IMR-90 (cell line): ENCODE data around the gene CDK6. TPM values are rescaled to one million over a fixed set of nuclear protein-coding genes. Genes with fewer than 3 reads are reported as not detected.

Experiments
- ATAC-seq: fragments of 200-7000 bp; cut with Tn5 transposase; 2 replicates; pipeline ENCODE4 v1.9.1; 2020; ENCODE audit warnings: low read depth, mild to moderate bottlenecking, moderate library complexity
- BruUV-seq: library from RNA; stranded (reverse); fragments of 400-500 nt; replicated peaks from 2 replicates; lab custom pipeline; 2021; lab: Mats Ljungman, UMichigan
- CTCF ChIA-PET: fragments of 300-600 bp; formaldehyde crosslinking; extraction: SDS; loops from one replicate; lab custom pipeline; 2021; ENCODE audit warnings: antibody characterized with exemption; lab: Yijun Ruan, JAX
- POLR2A ChIA-PET: fragments of 300-600 bp; sonication (Branson Sonifier 250); formaldehyde crosslinking; loops from one replicate; lab custom pipeline; 2022; ENCODE audit warnings: antibody characterized with exemption; ENCODE audit not compliant: unreplicated experiment; lab: Charles Lee
- DNase-seq: peaks from one replicate; pipeline ENCODE4 v3.0.0; 2013
- H2AFZ ChIP-seq: replicated peaks from 2 replicates; pipeline ENCODE3; 2013; ENCODE audit warnings: low read length, mild to moderate bottlenecking; ENCODE audit not compliant: poor library complexity
- H2AK5ac ChIP-seq: 2 replicates; pipeline ENCODE4 v1.6.1; 2013; ENCODE audit warnings: low read depth, low read length, inconsistent platforms
- H2AK9ac ChIP-seq: replicated peaks from 2 replicates; pipeline ENCODE3; 2013; ENCODE audit warnings: mild to moderate bottlenecking, low read depth, low read length, moderate library complexity; ENCODE audit not compliant: poor library complexity
- H2BK120ac ChIP-seq: 2 replicates; pipeline ENCODE4 v1.6.1; 2013; ENCODE audit warnings: low read depth, low read length, inconsistent platforms
- H2BK15ac ChIP-seq: 3 replicates; pipeline ENCODE4 v1.6.1; 2013; ENCODE audit warnings: low read depth, low read length, inconsistent platforms
- H2BK20ac ChIP-seq: 2 replicates; pipeline ENCODE4 v1.6.1; 2013; ENCODE audit warnings: low read depth, mild to moderate bottlenecking, inconsistent platforms, low read length, moderate library complexity
- H2BK5ac ChIP-seq: 2 replicates; pipeline ENCODE4 v1.6.1; 2013; ENCODE audit warnings: mild to moderate bottlenecking, low read depth, low read length, inconsistent platforms; ENCODE audit not compliant: poor library complexity, severe bottlenecking
- H3K14ac ChIP-seq: replicated peaks from 2 replicates; pipeline ENCODE4 v1.6.1; 2013; ENCODE audit warnings: low read depth, low read length, inconsistent platforms
- H3K18ac ChIP-seq: 2 replicates; pipeline ENCODE4 v1.6.1; 2013; ENCODE audit warnings: low read depth, low read length, control low read depth
- H3K23ac ChIP-seq: 2 replicates; pipeline ENCODE4 v1.6.1; 2013; ENCODE audit warnings: low read depth, low read length, inconsistent platforms
- H3K27ac ChIP-seq: 2 replicates; pipeline ENCODE4 v1.5.1; 2013; ENCODE audit warnings: mild to moderate bottlenecking, control low read depth, low read length; ENCODE audit not compliant: insufficient read depth
- H3K27me3 ChIP-seq: 2 replicates; pipeline ENCODE4 v1.6.1; 2013; ENCODE audit warnings: low read length; ENCODE audit not compliant: control insufficient read depth, insufficient read depth
- H3K36me3 ChIP-seq: 2 replicates; pipeline ENCODE4 v1.6.1; 2013; ENCODE audit warnings: low read length, mixed read lengths; ENCODE audit not compliant: control insufficient read depth, insufficient read depth
- H3K4ac ChIP-seq: 2 replicates; pipeline ENCODE4 v1.6.1; 2013; ENCODE audit warnings: low read depth, low read length, inconsistent platforms
- H3K4me1 ChIP-seq: 2 replicates; pipeline ENCODE4 v1.6.1; 2013; ENCODE audit warnings: low read length, mixed read lengths; ENCODE audit not compliant: control insufficient read depth, insufficient read depth
- H3K4me2 ChIP-seq: 2 replicates; pipeline ENCODE4 v1.6.1; 2013; ENCODE audit warnings: low read depth, mild to moderate bottlenecking, control low read depth, low read length, moderate library complexity
- H3K4me3 ChIP-seq: 2 replicates; pipeline ENCODE4 v1.5.1; 2013; ENCODE audit warnings: low read depth, mild to moderate bottlenecking, control low read depth, low read length, moderate library complexity; ENCODE audit not compliant: insufficient read depth
- H3K56ac ChIP-seq: 2 replicates; pipeline ENCODE4 v1.6.1; 2013; ENCODE audit warnings: low read length, inconsistent platforms; ENCODE audit not compliant: insufficient read depth; ENCODE audit errors: extremely low read depth
- H3K79me1 ChIP-seq, 2 experiments: 2 replicates each; pipeline ENCODE4 v1.6.1; 2013; ENCODE audit warnings: low read length in 2 of 2, inconsistent platforms in 1 of 2, low read depth in 1 of 2
- H3K9ac ChIP-seq: 2 replicates; pipeline ENCODE4 v1.6.1; 2013; ENCODE audit warnings: low read depth, low read length, control low read depth
- H3K9me1 ChIP-seq: 2 replicates; pipeline ENCODE4 v1.6.1; 2013; ENCODE audit warnings: low read length, inconsistent platforms; ENCODE audit not compliant: insufficient read depth
- H3K9me3 ChIP-seq: 2 replicates; pipeline ENCODE4 v1.6.1; 2013; ENCODE audit warnings: low read length; ENCODE audit not compliant: control insufficient read depth, insufficient read depth
- H4K20me1 ChIP-seq: 2 replicates; pipeline ENCODE4 v1.6.1; 2013; ENCODE audit warnings: low read length, inconsistent platforms; ENCODE audit not compliant: insufficient read depth
- H4K5ac ChIP-seq: 2 replicates; pipeline ENCODE4 v1.6.1; 2013; ENCODE audit warnings: mild to moderate bottlenecking, low read depth, low read length, control low read depth
- H4K8ac ChIP-seq, 2 experiments: 2 replicates each; pipeline ENCODE4 v1.6.1; 2013; ENCODE audit warnings: low read depth in 2 of 2, low read length in 2 of 2, control low read depth in 1 of 2, inconsistent platforms in 1 of 2
- H4K91ac ChIP-seq: 2 replicates; pipeline ENCODE4 v1.6.1; 2013; ENCODE audit warnings: low read depth, low read length, inconsistent platforms; ENCODE audit not compliant: insufficient read depth
- CEBPB ChIP-seq: IDR thresholded peaks from 2 replicates; pipeline ENCODE4 v1.6.1; 2012; ENCODE audit warnings: low read depth, low read length, improper control_type of control experiment
- FOS ChIP-seq: fragments of 150-350 bp; IDR thresholded peaks from 2 replicates; pipeline ENCODE4 v1.6.1; 2016; ENCODE audit warnings: low read depth, low read length
- MAFK ChIP-seq: IDR thresholded peaks from 2 replicates; pipeline ENCODE4 v1.6.1; 2012; ENCODE audit warnings: low read depth, low read length, improper control_type of control experiment
- NFE2L2 ChIP-seq: fragments of 150-350 bp; IDR thresholded peaks from 2 replicates; pipeline ENCODE4 v1.6.1; 2016; ENCODE audit warnings: low read depth, mild to moderate bottlenecking, low read length
- POLR2A ChIP-seq: IDR thresholded peaks from 2 replicates; pipeline ENCODE4 v1.6.1; 2012; ENCODE audit warnings: mild to moderate bottlenecking, low read depth, low read length
- RFX5 ChIP-seq: IDR thresholded peaks from 2 replicates; pipeline ENCODE4 v1.8.0; 2012; ENCODE audit warnings: low read depth, mild to moderate bottlenecking, low read length, moderate library complexity
- SMC3 ChIP-seq: fragments of 150-350 bp; IDR thresholded peaks from 2 replicates; pipeline ENCODE4 v1.6.1; 2016; ENCODE audit warnings: low read depth, mild to moderate bottlenecking, antibody characterized with exemption, low read length, moderate library complexity
- dilution Hi-C: fragments of 300-500 bp; cut with HindIII; formaldehyde crosslinking; loops from one replicate; pipeline ENCODE4 v1.14.3; 2018; ENCODE audit warnings: low sequenced_read_pairs; ENCODE audit not compliant: unreplicated experiment
- in situ Hi-C: fragments of 300-500 bp; cut with MboI; formaldehyde crosslinking; loops from 3 replicates; pipeline ENCODE4 v1.14.3; 2019; ENCODE audit warnings: low sequenced_read_pairs, inconsistent platforms, mixed read lengths
- intact Hi-C: fragments of 100-400 bp; cut with micrococcal nuclease; formaldehyde crosslinking; loops from 2 replicates; pipeline ENCODE4 v1.10.0; 2022
- polyA plus RNA-seq, 3 experiments: library from polyadenylated mRNA; depleted of rRNA; stranded (reverse); fragments of >200 nt; gene quantifications; 2 replicates each; pipeline ENCODE4 v1.2.3, GENCODE V29; 2012; ENCODE audit warnings: low replicate concordance in 1 of 3
- total RNA-seq: library from RNA; depleted of rRNA; stranded (reverse); fragments of >200 nt; gene quantifications from 2 replicates; pipeline ENCODE4 v1.2.3, GENCODE V29; 2012
- TF ChIP-seq, protein P1 (sequence below): fragments of 150-350 bp; IDR thresholded peaks from 2 replicates; pipeline ENCODE4 v1.6.1; 2017; ENCODE audit warnings: mild to moderate bottlenecking, antibody characterized with exemption, low read length, low read depth
- TF ChIP-seq, protein P2 (sequence below): fragments of 150-350 bp; IDR thresholded peaks from 2 replicates; pipeline ENCODE4 v1.6.1; 2016; ENCODE audit warnings: low read depth, mild to moderate bottlenecking, low read length, moderate library complexity, borderline replicate concordance
- TF ChIP-seq, protein P3 (sequence below): conservative IDR thresholded peaks from 2 replicates; pipeline ENCODE4 v1.5.1; 2012; ENCODE audit warnings: mild to moderate bottlenecking, low read depth, low read length, improper control_type of control experiment

The CDK6 gene
- total and polyA plus RNA-seq, 2 of the 4 experiments (the other 2 are of a cell fraction): 21.5 to 195 TPM

GRCh38 chr7:92694211-92694610 lies 142.2 kb downstream of the CDK6 start:
- Histone ChIP-seq H3K27ac (no peak overlapping the region), H3K4me1 (peaks cover 9% of the 10 kb centered on the region), H3K9me3 (peaks cover 2% of the 10 kb centered on the region; the same call in 1 of the 2 replicates), H3K18ac (peak overlapping the region; percentile 83; the same call in 1 of the 2 replicates), H3K79me1 (peaks cover 4 to 27% of the 10 kb centered on the region in 2 experiments; a peak in 3 of 4 replicates), H3K14ac (peak overlapping the region; percentile 85), H3K23ac (peak overlapping the region; percentile 91), H3K9me1 (no peaks in the 10 kb centered on the region), H4K8ac (peak overlapping the region in 1 of 2 experiments; percentile 61; a peak in 1 of 4 replicates), H2AK9ac (no peak overlapping the region), H4K20me1 (0 out of 2 replicates have a peak, but pooled peaks cover 6% of the 10 kb centered on the region), H2AK5ac (peak overlapping the region; percentile 76; the same call in 1 of the 2 replicates), H2BK120ac (peak overlapping the region; percentile 80), H3K4me3 (no peak overlapping the region), H2BK15ac (peak overlapping the region; percentile 57; the same call in 1 of the 3 replicates), H3K4me2 (peak overlapping the region; percentile 30; the same call in 1 of the 2 replicates), H2BK20ac (peak overlapping the region; percentile 77), H3K36me3 (no peaks in the 10 kb centered on the region), H2BK5ac (peak overlapping the region; percentile 71), H3K4ac (peak overlapping the region; percentile 19; the same call in 1 of the 2 replicates), H2AFZ (no peak overlapping the region), H3K56ac (no peak overlapping the region), H3K9ac (peak overlapping the region; percentile 42; the same call in 1 of the 2 replicates), H4K91ac (0 out of 2 replicates have a peak overlapping the region, but pooled peaks have one; percentile 41), H4K5ac (peak overlapping the region; percentile 32; the same call in 1 of the 2 replicates), H3K27me3 (no peaks in the 10 kb centered on the region)
- in situ Hi-C loops: no loop called here
- intact Hi-C loops: loop anchor here (2.0 to 10.0 kb wide), 3 partner anchors 59 to 321 kb away; no protein-coding TSS in a partner anchor
- ATAC-seq (no peak), DNase-seq (no peak)
- no TSS peak for BruUV-seq
- POLR2A ChIA-PET: interaction anchor here (0.6 kb wide), 1 partner anchor 75 kb away, joined by 3 read pairs; no protein-coding TSS in a partner anchor
- TF ChIP-seq MAFK (no peak), FOS (no peak), SMC3 (no peak), NFE2L2 (no peak), POLR2A (no peak), RFX5 (no peak), CEBPB (no peak)
- TF ChIP-seq, protein P1, sequence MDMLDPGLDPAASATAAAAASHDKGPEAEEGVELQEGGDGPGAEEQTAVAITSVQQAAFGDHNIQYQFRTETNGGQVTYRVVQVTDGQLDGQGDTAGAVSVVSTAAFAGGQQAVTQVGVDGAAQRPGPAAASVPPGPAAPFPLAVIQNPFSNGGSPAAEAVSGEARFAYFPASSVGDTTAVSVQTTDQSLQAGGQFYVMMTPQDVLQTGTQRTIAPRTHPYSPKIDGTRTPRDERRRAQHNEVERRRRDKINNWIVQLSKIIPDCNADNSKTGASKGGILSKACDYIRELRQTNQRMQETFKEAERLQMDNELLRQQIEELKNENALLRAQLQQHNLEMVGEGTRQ: no peak
- TF ChIP-seq, protein P2, sequence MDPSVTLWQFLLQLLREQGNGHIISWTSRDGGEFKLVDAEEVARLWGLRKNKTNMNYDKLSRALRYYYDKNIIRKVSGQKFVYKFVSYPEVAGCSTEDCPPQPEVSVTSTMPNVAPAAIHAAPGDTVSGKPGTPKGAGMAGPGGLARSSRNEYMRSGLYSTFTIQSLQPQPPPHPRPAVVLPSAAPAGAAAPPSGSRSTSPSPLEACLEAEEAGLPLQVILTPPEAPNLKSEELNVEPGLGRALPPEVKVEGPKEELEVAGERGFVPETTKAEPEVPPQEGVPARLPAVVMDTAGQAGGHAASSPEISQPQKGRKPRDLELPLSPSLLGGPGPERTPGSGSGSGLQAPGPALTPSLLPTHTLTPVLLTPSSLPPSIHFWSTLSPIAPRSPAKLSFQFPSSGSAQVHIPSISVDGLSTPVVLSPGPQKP: no peak
- TF ChIP-seq, protein P3, sequence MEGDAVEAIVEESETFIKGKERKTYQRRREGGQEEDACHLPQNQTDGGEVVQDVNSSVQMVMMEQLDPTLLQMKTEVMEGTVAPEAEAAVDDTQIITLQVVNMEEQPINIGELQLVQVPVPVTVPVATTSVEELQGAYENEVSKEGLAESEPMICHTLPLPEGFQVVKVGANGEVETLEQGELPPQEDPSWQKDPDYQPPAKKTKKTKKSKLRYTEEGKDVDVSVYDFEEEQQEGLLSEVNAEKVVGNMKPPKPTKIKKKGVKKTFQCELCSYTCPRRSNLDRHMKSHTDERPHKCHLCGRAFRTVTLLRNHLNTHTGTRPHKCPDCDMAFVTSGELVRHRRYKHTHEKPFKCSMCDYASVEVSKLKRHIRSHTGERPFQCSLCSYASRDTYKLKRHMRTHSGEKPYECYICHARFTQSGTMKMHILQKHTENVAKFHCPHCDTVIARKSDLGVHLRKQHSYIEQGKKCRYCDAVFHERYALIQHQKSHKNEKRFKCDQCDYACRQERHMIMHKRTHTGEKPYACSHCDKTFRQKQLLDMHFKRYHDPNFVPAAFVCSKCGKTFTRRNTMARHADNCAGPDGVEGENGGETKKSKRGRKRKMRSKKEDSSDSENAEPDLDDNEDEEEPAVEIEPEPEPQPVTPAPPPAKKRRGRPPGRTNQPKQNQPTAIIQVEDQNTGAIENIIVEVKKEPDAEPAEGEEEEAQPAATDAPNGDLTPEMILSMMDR: no peak
- CTCF ChIA-PET: no interaction called here
- dilution Hi-C loops: no loop called here
